GM18873 (cell line): ENCODE data around the gene CNN1.

Experiments used
- ATAC-seq: cut with Tn5 transposase; IDR thresholded peaks from one replicate; pipeline ENCODE4 v1.9.1; 2021; ENCODE audit warnings: mild to moderate bottlenecking, moderate library complexity, moderate number of reproducible peaks; ENCODE audit not compliant: unreplicated experiment, low FRiP score

The CNN1 gene

GRCh38 chr19:11530432-11530831 lies 8.2 kb upstream of the CNN1 start:
- no peak for ATAC-seq

DNA sequence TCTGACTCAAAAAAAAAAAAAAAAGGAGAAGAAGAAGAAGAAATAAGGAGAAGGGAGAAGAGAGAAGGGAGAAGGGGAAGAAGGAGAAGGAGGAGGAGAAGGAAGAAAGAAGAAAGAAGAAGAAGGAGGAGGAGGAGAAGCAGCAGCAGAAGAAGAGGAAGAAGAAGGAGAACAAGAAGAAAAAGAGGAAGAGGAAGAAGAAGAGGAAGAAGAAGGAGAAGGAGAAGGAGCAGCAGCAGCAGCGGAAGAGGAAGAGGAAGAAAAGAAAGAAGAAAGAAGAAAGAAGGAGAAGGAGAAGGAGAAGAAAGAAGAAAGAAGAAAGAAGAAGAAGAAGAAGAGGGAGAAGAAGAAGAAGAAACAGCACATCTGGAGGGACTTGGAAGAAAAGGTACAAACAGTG lies 4.1 kb upstream of the CNN1 start:
- no peak for ATAC-seq

DNA sequence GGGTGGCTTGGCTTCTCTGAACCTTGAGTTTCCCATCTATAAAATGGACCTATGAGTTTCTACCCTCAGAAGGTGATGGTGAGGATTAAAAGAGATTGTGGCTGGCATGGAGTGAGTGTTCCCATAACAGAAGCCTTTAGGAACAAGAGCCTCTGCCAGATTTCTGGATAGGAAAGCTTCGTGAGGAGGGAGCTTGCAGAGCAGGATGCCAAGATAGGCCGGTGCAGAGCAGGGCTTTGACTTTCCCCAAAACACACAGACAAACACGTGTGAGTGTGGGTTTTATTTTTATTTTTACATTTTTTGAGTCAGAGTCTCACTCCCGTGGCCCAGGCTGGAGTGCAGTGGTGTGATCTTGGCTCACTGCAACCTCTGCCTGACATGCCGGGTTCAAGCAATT lies 3.7 kb upstream of the CNN1 start:
- no peak for ATAC-seq

DNA sequence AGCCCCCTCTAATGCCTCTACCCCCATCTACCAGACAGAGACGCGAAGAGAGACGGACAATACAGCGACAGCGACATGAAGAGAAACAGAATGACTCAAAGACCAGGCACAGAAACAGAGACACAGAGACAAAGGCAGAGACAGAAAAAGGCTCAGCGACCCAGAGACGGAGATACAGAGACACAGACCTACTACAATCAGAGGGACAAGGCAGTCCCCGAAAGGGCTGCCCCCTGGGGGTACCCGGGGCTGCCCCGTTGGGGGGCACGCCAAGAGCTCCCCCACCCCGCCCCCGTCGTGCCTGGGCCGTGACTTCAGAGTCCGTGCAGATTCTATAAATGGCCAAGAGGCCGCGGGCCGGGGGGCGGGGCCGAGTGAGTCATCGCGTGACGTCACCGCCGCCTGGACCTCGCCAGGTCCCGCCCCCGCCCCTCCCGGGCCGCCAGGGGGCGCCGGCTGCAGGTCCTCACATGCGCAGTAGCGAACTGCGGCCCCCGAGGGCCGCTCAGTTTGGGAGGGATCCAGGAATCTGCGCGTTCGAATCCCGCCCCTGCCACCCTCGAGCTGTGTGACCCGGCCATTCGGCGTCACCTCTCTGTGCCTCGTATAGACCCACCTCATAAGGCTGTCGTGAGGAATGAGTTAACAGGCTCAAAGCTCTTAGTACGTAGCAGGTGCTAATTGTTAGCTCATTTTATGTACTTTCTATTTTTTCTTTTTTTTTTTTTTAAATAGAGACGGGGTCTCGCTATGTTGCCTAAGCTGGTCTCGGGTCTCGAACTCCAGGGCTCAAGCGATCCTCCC lies 2.7 kb upstream of the CNN1 start:
- no peak for ATAC-seq

- ATAC-seq: no peak
These were observed 1.1 kb downstream of the CNN1 start for GRCh38 chr19:11539495-11540365.

DNA sequence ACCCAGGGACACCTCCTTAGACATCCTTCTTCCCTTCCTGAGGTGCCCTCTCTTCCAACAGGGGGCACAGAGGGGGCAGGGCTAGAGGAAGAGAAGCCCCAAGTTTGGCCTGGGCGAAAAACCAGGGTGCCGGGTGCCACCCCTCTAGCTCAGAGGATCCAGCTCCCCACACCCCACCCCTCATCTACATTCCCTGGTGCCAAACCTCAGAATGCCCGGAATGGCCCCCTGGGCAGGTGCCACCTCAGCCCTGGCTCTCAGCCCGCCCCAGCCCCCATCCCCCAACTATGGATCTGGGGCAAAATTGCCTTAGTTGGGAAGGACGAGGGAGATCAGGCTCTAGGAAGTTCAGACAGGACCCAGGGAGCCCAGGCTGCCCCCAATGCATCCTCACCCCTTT lies 2.0 kb downstream of the CNN1 start:
- ATAC-seq: no peak

- no peak for ATAC-seq
These were observed 2.6 kb downstream of the CNN1 start for GRCh38 chr19:11541238-11541637.

GRCh38 chr19:11547929-11548700 lies 9.5 kb downstream of the CNN1 start:
- ATAC-seq: no peak

DNA sequence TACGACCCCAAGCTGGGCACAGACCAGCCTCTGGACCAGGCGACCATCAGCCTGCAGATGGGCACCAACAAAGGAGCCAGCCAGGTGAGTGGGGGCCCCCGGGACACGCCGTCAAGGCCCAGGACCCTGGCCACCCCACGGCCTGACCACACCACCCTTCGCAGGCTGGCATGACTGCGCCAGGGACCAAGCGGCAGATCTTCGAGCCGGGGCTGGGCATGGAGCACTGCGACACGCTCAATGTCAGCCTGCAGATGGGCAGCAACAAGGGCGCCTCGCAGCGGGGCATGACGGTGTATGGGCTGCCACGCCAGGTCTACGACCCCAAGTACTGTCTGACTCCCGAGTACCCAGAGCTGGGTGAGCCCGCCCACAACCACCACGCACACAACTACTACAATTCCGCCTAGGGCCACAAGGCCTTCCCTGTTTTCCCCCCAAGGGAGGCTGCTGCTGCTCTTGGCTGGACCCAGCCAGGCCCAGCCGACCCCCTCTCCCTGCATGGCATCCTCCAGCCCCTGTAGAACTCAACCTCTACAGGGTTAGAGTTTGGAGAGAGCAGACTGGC lies 10.8 kb downstream of the CNN1 start:
- no peak for ATAC-seq

DNA sequence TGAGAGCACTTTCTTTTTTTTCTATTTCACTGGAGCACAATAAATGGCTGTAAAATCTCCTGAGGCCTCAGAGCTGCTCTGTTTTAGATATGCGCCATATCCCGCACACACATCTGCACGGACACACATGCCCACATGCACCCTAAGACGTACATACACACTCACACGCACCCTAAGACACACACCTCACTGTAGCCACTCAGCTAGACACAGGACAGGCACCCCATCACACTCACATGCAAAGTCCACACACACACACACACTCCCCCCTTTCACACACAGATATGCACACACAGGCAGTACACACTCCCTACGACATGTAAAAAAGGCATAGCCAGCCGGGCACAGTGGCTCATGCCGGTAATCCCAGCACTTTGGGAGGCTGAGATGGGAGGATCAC lies 11.6 kb downstream of the CNN1 start:
- no peak for ATAC-seq

GRCh38 chr19:11551603-11552235 lies 13.1 kb downstream of the CNN1 start:
- ATAC-seq: no peak

- no peak for ATAC-seq
These were observed 14.2 kb downstream of the CNN1 start for GRCh38 chr19:11552666-11553372.

- ATAC-seq: no peak
These were observed 15.5 kb downstream of the CNN1 start for GRCh38 chr19:11554160-11554559.

DNA sequence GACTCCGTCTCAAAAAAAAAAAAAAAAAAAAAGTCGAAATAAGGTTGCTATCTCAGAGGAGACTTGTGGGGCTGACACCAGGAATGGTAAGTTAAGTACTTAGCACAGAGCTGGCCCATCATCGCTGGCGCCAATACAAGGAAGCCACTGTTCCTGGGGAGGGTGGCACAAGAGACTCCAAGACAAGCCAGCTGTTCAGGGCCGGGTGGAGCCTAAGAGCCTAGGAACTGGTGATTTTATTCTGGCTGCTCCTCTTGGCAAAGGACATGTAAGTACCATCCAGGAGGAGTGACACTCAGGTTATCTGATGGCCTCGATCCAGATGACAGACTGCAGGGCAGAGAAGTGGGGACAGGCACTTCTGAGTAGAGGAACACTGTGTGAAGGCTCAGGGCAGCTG lies 16.6 kb downstream of the CNN1 start:
- no peak for ATAC-seq

- ATAC-seq: no peak
These were observed 18.2 kb downstream of the CNN1 start for GRCh38 chr19:11556634-11557420.

- peak; percentile 73 for ATAC-seq
These were observed 20.5 kb downstream of the CNN1 start, which contains the start of gene ELOF1 for GRCh38 chr19:11558881-11559828. TSS of gene ELOF1 (minus strand) at chr19:11559230. CDS start at chr19:11554347, 4,883 bp downstream.

GRCh38 chr19:11560404-11561051 lies 21.9 kb downstream of the CNN1 start:
- ATAC-seq: no peak
